ENCODE data around the gene FIGN.

FIGN gene

DNA sequence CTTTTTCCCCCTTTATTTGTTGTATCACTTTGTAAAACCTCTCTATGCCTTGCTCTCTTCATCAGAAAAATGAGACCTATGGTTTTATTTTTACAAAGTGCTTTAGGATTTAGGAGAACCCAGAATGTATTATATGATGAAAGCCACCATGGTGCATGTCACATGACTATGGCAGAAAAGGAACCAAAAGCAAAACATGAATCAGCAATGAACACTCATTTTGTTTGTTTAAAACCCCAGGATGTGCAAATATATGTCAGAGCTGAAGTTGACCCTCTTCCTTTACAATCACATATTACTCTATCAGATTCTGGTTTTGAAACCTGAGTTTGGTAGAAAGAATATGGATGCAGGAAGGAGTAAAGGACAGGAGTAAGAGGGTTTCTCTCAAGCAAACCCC, 70.0 kb downstream of the FIGN start:
- TF ChIP-seq, protein P1, sequence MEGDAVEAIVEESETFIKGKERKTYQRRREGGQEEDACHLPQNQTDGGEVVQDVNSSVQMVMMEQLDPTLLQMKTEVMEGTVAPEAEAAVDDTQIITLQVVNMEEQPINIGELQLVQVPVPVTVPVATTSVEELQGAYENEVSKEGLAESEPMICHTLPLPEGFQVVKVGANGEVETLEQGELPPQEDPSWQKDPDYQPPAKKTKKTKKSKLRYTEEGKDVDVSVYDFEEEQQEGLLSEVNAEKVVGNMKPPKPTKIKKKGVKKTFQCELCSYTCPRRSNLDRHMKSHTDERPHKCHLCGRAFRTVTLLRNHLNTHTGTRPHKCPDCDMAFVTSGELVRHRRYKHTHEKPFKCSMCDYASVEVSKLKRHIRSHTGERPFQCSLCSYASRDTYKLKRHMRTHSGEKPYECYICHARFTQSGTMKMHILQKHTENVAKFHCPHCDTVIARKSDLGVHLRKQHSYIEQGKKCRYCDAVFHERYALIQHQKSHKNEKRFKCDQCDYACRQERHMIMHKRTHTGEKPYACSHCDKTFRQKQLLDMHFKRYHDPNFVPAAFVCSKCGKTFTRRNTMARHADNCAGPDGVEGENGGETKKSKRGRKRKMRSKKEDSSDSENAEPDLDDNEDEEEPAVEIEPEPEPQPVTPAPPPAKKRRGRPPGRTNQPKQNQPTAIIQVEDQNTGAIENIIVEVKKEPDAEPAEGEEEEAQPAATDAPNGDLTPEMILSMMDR (IDR thresholded peaks at IDR 0.05; ENCODE audit: low read depth, low read length): no peak
- H3K4me3 ChIP-seq (ENCODE audit: low read depth, low read length): no peak overlapping the region

DNA sequence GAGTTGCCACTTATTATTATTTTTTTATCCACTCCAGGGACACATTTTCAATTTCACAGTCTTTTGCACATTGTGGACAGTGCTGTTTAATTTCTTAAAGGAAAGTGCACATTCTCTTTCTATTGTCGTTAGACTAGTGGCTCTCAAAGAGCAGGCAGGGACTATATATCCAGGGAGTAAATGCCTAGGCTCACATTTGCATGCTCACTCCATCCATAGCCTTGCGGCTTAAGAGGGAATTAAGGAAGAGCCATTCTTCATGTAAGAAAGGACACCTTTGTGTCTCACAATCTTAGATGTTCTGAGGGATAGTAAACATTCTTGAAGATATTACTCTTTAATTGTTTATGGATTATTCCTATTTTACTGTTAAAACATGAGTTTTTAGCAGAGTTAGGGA, 70.8 kb downstream of the FIGN start:
- no peak overlapping the region for H3K4me3 ChIP-seq (ENCODE audit: low read depth, low read length)
- TF ChIP-seq, protein P1 (IDR thresholded peaks at IDR 0.05; ENCODE audit: low read depth, low read length): no peak

DNA sequence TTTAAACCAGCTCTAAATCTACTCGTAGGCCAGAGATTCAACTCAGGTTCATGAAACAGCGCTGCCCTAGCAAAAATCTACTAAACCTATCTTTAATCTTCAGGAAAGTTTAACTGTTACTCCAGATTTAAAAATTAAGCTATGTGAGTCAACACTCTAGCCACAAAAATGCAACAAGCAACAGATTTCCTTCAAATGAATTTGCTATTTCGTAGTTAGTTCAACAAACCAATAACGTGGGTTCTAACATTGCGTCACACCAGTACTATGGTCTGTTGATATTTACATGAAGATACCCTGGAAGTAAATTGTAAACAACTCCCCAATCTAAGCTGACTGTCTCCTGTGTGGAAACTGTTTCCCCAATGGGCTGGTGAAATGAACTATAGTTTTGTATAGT, 71.2 kb downstream of the FIGN start:
- TF ChIP-seq, protein P1 (IDR thresholded peaks at IDR 0.05; ENCODE audit: low read depth, low read length): no peak
- H3K4me3 ChIP-seq (ENCODE audit: low read depth, low read length): no peak overlapping the region

DNA sequence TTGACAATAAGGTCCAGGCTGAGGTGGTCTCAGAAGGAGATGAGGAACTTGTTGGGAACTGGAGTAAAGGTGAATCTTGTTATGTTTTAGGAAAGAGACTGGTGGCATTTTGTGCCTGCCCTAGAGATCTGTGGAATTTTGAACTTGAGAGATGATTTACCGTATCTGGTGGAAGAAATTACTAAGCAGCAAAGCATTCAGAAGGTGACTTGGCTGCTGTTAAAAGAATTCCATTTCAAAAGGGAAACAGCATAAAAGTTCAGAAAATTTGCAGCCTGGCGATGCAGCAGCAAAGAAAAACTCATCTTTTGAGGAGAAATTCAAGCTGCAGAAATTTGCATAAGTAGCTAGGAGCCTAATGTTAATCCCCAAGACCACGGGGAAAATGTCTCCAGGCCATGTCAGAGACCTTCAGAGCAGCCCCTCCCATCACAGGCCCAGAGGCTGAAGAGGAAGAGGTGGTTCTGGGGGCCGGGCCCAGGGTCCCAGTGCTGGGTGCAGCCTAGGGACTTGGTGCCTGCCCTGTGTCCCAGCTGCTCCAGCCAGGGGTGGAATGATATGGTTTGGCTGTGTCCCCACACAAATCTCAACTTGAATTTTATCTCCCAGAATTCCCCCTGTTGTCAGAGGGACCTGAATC, 73.5 kb downstream of the FIGN start:
- no peak overlapping the region for H3K4me3 ChIP-seq (ENCODE audit: low read depth, low read length)

DNA sequence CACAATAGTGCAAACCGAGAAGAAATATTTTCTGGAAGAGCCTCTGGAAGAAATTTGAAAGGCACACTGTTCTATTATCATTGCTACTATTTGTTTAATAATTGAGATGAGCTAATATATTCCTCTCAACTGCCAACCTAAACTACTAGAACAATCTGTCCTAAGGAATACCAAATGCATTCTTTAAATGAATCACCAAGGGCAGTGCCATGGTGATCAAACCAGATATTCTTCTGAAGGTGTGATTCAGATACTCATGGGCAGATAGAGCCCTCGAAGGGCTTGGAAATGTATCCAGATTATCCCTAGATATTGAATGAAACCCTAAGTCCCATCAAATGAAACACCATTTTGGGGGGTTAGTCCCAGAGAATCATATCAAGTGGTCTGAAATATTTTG, 76.6 kb downstream of the FIGN start:
- H3K4me3 ChIP-seq (ENCODE audit: low read depth, low read length): no peak overlapping the region
- TF ChIP-seq, protein P1 (IDR thresholded peaks at IDR 0.05; ENCODE audit: low read depth, low read length): no peak

More for the DNA sequence above, 73.5 kb downstream of the FIGN start:
- TF ChIP-seq, protein P1 (IDR thresholded peaks at IDR 0.05; ENCODE audit: low read depth, low read length): no peak

DNA sequence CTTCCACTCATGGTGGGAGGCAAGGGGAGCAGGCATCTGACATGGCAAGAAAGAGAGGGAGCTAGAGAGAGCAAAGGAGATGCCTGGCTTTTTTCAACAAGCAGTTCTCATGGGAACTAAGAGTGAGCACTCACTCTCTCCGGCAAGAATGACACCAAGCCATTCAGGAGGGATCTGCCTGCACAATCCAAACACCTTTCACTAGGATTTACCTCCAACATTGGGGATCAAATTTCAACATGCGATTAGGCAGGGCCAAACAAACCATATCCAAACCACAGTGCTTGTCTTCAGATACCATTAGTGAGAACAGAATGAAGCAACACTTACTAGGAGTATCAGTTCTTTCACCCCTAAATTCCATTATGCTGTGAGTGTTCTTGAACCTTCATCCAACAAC, 77.3 kb downstream of the FIGN start:
- TF ChIP-seq, protein P1 (IDR thresholded peaks at IDR 0.05; ENCODE audit: low read depth, low read length): no peak
- H3K4me3 ChIP-seq (ENCODE audit: low read depth, low read length): no peak overlapping the region

DNA sequence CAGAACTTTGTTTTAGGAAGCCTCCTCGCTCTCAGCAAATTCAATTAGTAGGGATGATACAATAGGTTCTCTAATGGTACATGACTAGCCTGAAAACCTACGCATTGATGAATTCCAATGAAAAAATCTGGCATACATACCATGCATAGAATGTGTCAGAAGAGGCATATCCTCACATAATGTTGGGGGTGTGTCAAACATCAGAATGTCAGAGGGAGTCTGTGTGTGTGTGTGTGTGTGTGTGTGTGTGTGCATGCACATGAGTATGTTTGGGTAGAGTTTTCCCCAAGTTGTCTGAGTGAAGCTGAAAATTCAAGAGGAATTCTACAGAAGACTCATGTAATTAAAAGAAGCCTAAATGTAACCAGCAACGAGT, 78.5 kb downstream of the FIGN start:
- H3K4me3 ChIP-seq (ENCODE audit: low read depth, low read length): no peak overlapping the region
- TF ChIP-seq, protein P1 (IDR thresholded peaks at IDR 0.05; ENCODE audit: low read depth, low read length): no peak

All from WI38 (cell line).